ENCODE data around the gene ACP3. TPM values are rescaled to one million over a fixed set of nuclear protein-coding genes. Genes with fewer than 3 reads are reported as not detected.
"Not testable (repeated sequence)": the region's sequence is repeated elsewhere in the genome, so short reads cannot be mapped to it uniquely, and the experiment has no call there.

Gene ACP3
- total RNA-seq, 1 donor = 10.8 TPM

DNA sequence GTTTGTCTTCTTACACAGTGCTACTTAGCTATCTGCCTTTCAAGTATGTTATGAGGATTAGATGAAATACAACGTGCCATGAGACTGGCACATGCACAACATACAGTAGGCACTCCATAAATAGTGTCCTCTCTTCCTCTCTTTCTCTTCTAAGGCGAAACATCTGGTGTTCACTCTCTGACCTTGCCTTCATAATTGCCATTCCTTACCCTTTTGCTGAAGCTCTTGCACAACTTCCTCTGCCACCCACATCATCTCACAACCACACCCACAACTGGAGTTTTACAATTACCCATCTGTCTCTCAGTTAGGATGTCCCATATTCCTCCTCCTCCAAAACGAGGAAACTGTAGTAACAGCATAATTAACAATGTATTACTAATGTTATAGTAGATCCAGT, 26.4 kb upstream of the ACP3 start:
- DNase-seq (ENCODE audit: low read depth) = peak; percentile 91
- H3K4me3 ChIP-seq (ENCODE audit: low read depth, low read length) = no peak overlapping the region
- TF ChIP-seq, protein P1, sequence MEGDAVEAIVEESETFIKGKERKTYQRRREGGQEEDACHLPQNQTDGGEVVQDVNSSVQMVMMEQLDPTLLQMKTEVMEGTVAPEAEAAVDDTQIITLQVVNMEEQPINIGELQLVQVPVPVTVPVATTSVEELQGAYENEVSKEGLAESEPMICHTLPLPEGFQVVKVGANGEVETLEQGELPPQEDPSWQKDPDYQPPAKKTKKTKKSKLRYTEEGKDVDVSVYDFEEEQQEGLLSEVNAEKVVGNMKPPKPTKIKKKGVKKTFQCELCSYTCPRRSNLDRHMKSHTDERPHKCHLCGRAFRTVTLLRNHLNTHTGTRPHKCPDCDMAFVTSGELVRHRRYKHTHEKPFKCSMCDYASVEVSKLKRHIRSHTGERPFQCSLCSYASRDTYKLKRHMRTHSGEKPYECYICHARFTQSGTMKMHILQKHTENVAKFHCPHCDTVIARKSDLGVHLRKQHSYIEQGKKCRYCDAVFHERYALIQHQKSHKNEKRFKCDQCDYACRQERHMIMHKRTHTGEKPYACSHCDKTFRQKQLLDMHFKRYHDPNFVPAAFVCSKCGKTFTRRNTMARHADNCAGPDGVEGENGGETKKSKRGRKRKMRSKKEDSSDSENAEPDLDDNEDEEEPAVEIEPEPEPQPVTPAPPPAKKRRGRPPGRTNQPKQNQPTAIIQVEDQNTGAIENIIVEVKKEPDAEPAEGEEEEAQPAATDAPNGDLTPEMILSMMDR (IDR thresholded peaks at IDR 0.05; ENCODE audit: insufficient read depth, low read depth, low read length) = no peak

DNA sequence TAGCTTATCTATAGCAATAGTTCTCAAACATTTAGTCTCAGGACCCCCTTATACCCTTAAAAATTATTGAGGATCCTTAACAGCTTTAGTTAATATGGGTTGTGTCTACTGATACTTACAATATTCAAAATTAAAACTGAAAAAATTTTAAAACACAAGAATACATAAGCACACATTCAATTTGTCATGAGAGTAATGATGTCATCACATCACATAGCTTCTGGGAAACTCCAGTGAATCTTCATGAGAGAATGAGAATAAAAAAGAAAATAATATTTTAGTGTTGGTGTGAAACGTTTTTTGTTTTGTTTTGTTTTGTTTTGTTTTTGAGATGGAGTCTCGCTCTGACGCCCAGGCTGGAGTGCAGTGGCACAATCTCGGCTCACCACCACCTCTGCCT, 25.2 kb upstream of the ACP3 start:
- TF ChIP-seq, protein P1 (IDR thresholded peaks at IDR 0.05; ENCODE audit: insufficient read depth, low read depth, low read length) = no peak

DNA sequence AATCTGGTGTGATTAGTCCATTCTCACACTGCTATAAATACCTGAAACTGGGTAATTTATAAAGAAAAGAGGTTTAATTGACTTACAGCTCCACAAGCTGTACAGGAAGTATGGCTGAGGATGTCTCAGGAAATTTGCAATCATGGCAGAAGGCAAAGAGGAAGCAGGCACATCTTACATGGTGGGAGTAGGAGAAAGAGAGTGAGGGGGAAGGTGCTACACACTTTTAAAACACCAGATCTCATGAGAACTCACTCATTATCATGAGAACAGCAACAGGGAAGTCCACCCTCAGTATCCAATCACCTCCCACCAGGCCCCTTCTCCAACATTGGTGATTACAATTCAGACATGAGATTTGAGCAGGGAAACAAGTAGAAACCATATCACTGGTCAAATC, 24.0 kb upstream of the ACP3 start:
- TF ChIP-seq, protein P1 (IDR thresholded peaks at IDR 0.05; ENCODE audit: insufficient read depth, low read depth, low read length) = no peak
- H3K4me3 ChIP-seq (ENCODE audit: low read depth, low read length) = no peak overlapping the region

More for the DNA sequence above, 25.2 kb upstream of the ACP3 start:
- no peak overlapping the region for H3K4me3 ChIP-seq (ENCODE audit: low read depth, low read length)
- no peak for DNase-seq (ENCODE audit: low read depth)

DNA sequence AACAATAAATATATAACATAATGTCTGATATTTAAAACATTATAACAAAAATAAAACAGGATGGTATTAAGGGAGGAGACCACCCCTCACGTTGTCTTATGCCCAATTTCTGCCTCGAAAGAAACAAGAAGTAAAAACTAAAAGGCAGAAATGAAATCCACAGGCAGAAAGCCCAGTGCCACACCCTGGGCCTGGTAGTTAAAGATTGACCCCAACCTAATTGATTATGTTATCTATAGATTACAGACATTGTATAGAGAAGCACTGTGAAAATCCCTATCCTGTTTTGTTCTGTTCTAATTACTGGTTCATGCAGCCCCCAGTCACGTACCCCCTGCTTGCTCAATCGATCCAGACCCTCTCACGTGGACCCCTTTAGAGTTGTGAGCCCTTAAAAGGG, 22.3 kb upstream of the ACP3 start:
- H3K4me3 ChIP-seq (ENCODE audit: low read depth, low read length) = no peak overlapping the region
- DNase-seq (ENCODE audit: low read depth) = no peak
- TF ChIP-seq, protein P1 (IDR thresholded peaks at IDR 0.05; ENCODE audit: insufficient read depth, low read depth, low read length) = no peak

More for the DNA sequence above, 24.0 kb upstream of the ACP3 start:
- no peak for DNase-seq (ENCODE audit: low read depth)

DNA sequence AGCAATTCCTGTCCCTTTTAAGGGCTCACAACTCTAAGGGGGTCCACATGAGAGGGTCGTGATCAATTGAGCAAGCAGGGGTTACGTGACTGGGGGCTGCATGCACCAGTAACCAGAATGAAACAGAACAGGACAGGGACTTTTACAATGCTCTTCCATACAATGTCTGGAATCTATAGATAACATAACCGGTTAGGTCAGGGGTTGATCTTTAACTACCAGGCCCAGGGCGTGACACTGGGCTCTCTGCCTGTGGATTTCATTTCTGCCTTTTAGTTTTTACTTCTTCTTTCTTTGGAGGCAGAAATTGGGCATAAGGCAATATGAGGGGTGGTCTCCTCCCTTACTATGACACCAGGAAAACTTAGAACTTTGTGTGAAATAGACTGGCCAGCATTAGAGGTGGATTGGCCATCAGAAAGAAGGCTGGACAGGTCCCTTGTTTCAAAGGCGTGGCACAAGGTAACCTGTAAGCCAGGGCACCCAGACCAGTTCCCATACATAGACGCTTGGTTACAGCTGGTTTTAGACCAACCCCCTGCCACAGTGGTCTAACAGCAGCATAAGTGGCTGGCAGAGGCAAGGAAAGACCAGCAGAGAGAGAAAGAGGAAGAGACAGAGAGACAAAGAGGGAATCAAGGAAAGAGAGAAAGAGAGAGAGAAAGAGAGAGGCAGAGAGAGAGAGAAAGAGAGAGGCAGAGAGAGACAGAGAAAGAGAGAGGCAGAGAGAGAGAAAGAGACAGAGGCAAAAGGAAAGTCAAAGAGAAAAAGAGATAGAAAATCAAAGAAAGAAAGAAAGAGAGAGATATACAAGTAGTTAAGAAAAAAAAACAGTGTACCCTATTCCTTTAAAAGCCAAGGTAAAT, 13.6 kb upstream of the ACP3 start:
- DNase-seq (ENCODE audit: low read depth); H3K4me3 ChIP-seq (ENCODE audit: low read depth, low read length): not testable (repeated sequence)

DNA sequence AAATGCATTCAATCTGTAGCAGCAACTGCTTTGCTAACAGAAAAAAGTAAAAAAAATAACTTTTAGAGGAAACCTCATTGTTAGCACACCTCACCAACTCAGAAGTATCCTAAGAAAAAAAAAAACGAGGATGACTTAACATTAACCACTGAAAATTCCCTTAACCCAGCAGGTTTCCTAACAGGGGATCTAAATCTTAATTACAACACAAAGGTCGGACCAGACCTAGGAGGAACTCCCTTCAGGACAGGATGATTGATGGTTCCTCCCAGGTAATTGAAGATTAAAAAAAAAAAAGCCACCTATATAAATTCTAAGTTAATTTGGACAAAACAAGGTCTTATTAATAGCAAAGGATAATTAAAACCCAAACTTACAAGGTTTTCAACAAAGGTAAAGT, 12.9 kb upstream of the ACP3 start:
- not testable (repeated sequence) for H3K4me3 ChIP-seq (ENCODE audit: low read depth, low read length); DNase-seq (ENCODE audit: low read depth)

DNA sequence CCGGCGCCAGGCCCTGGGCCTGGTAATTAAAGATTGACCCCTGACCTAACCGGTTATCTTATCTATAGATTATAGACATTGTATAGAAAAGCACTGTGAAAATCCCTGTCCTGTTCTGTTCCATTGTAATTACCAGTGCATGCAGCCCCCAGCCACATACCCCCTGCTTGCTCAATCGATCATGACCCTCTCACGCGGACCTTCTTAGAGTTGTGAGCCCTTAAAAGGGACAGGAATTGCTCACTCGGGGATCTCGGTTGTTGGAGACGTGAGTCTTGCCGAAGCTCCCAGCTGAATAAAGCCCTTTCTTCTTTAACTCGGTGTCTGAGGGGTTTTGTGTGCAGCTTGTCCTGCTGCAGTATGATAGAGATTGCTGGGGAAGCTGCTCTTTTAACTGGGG, 7.2 kb upstream of the ACP3 start:
- DNase-seq (ENCODE audit: low read depth); H3K4me3 ChIP-seq (ENCODE audit: low read depth, low read length): not testable (repeated sequence)

DNA sequence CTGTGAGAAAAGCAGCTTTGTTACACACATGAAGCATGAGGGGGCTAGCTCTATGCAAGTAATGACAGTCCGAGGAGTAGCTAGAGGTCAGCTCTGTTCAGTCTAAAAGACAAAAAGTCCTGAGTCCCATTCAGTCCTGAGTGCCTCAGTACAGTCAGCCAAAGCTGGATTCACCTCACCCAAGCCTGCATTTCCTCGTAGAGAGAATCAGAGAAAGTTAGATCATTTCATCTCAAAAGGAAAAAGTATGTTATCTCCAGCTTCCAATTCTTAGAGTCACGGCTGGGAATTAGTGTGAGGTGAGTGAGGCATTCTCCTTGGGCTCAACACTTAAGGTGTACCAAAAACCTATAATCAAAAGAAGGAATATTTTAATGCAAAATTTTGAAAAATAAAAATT, 5.9 kb upstream of the ACP3 start:
- DNase-seq (ENCODE audit: low read depth) = no peak
- TF ChIP-seq, protein P1 (IDR thresholded peaks at IDR 0.05; ENCODE audit: insufficient read depth, low read depth, low read length) = no peak
- no peak overlapping the region for H3K4me3 ChIP-seq (ENCODE audit: low read depth, low read length)

Data from fibroblast of villous mesenchyme (primary cell).